OCI-LY1 (cell line): ENCODE results near the gene TNRC6A.

Source experiments
- H2AFZ ChIP-seq: fragments of 200-600 bp; sonication (generic), shearing (Covaris generic); 2 replicates; pipeline ENCODE4 v1.6.0; 2014; ENCODE audit warnings: antibody characterized with exemption, mild to moderate bottlenecking, low read length
- H3F3A ChIP-seq: fragments of 200-600 bp; sonication (generic), shearing (Covaris generic); 2 replicates; pipeline ENCODE4 v1.6.0; 2014; ENCODE audit warnings: mild to moderate bottlenecking, antibody characterized with exemption, low read length, moderate library complexity; ENCODE audit not compliant: insufficient read depth
- H3K27ac ChIP-seq: fragments of 200-600 bp; sonication (generic); 2 replicates; pipeline ENCODE4 v1.5.1; 2014; ENCODE audit warnings: low read length, mixed run types, mild to moderate bottlenecking, low read depth; ENCODE audit not compliant: poor library complexity, severe bottlenecking
- H3K27me3 ChIP-seq: fragments of 200-600 bp; sonication (generic); 2 replicates; pipeline ENCODE4 v1.6.0; 2014; ENCODE audit warnings: antibody characterized with exemption, mild to moderate bottlenecking, low read length, moderate library complexity; ENCODE audit not compliant: insufficient read depth
- H3K36me3 ChIP-seq: fragments of 200-600 bp; sonication (generic); 2 replicates; pipeline ENCODE4 v1.6.1; 2014; ENCODE audit warnings: mild to moderate bottlenecking, antibody characterized with exemption, low read length, moderate library complexity, mixed read lengths; ENCODE audit not compliant: insufficient read depth
- H3K4me1 ChIP-seq: fragments of 200-600 bp; sonication (generic); 2 replicates; pipeline ENCODE4 v1.5.1; 2014; ENCODE audit warnings: mild to moderate bottlenecking, low read length, moderate library complexity; ENCODE audit not compliant: insufficient read depth, severe bottlenecking
- H3K4me2 ChIP-seq: fragments of 200-600 bp; sonication (generic), shearing (Covaris generic); 2 replicates; pipeline ENCODE4 v1.6.1; 2014; ENCODE audit warnings: low read length
- H3K4me3 ChIP-seq: fragments of 200-600 bp; sonication (generic); 2 replicates; pipeline ENCODE4 v1.5.1; 2014; ENCODE audit warnings: low read length, low read depth, mild to moderate bottlenecking, mixed read lengths; ENCODE audit not compliant: poor library complexity, severe bottlenecking
- H3K79me2 ChIP-seq: fragments of 200-600 bp; shearing (Covaris generic); 2 replicates; pipeline ENCODE4 v1.6.1; 2016; ENCODE audit warnings: mixed run types, low read length, mixed read lengths; ENCODE audit not compliant: insufficient read depth
- H3K9ac ChIP-seq: fragments of 200-600 bp; sonication (generic), shearing (Covaris generic); 2 replicates; pipeline ENCODE4 v1.6.1; 2014; ENCODE audit warnings: mild to moderate bottlenecking, low read length, mixed read lengths
- H3K9me2 ChIP-seq: fragments of 200-600 bp; sonication (generic), shearing (Covaris generic); 2 replicates; pipeline ENCODE4 v1.6.1; 2014; ENCODE audit warnings: low read depth, mild to moderate bottlenecking, low read length, mixed read lengths
- H3K9me3 ChIP-seq: fragments of 200-600 bp; shearing (Covaris generic); 2 replicates; pipeline ENCODE4 v1.6.1; 2014; ENCODE audit warnings: low read length, mixed read lengths
- H4K20me1 ChIP-seq: fragments of 200-600 bp; sonication (generic), shearing (Covaris generic); 2 replicates; pipeline ENCODE4 v1.6.0; 2016; ENCODE audit warnings: mild to moderate bottlenecking, low read length; ENCODE audit not compliant: insufficient read depth
- EZH2 ChIP-seq: fragments of 200-600 bp; sonication (generic), shearing (Covaris generic); IDR thresholded peaks from 2 replicates; pipeline ENCODE4 v1.8.0; 2017; ENCODE audit warnings: borderline replicate concordance, mixed run types, mild to moderate bottlenecking, antibody characterized with exemption, low read length, moderate library complexity, mixed read lengths
- TF ChIP-seq, protein P1 (sequence below): fragments of 200-600 bp; sonication (generic), shearing (Covaris generic); IDR thresholded peaks from 2 replicates; pipeline ENCODE4 v1.5.1; 2017; ENCODE audit warnings: mild to moderate bottlenecking, antibody characterized with exemption, low read length, moderate library complexity, mixed read lengths

The TNRC6A gene

DNA sequence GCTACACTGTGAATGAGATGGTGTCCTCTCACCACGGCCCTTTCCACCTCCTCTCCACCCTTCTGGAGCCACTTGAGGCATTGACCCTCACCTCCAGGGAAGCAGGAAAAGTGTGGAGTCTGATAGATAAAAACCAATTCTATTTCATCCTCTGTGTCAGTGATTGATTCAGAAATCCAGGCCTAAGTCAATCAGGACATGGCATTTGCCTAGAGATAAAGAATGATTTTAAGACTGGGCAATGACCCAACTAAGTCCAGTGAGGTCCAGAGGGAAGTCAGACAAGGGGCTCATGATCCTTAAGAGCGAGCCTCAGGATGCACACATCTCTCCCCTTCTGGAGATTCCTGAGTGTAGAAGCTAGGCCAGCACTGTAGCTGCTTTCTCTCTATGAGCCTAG lies 41.1 kb upstream of the TNRC6A start:
- Histone ChIP-seq H3K9ac (no peak overlapping the region), H4K20me1 (no peaks in the 10 kb centered on the region), H3K4me2 (no peak overlapping the region), H3K4me1 (no peaks in the 10 kb centered on the region), H3K79me2 (no peaks in the 10 kb centered on the region), H3K9me2 (no peaks in the 10 kb centered on the region), H3K27ac (no peak overlapping the region), H3K36me3 (no peaks in the 10 kb centered on the region), H3K27me3 (no peaks in the 10 kb centered on the region), H3F3A (no peaks in the 10 kb centered on the region), H3K9me3 (no peaks in the 10 kb centered on the region), H2AFZ (no peak overlapping the region), H3K4me3 (no peak overlapping the region)
- TF ChIP-seq EZH2 = no peak
- TF ChIP-seq, protein P1, sequence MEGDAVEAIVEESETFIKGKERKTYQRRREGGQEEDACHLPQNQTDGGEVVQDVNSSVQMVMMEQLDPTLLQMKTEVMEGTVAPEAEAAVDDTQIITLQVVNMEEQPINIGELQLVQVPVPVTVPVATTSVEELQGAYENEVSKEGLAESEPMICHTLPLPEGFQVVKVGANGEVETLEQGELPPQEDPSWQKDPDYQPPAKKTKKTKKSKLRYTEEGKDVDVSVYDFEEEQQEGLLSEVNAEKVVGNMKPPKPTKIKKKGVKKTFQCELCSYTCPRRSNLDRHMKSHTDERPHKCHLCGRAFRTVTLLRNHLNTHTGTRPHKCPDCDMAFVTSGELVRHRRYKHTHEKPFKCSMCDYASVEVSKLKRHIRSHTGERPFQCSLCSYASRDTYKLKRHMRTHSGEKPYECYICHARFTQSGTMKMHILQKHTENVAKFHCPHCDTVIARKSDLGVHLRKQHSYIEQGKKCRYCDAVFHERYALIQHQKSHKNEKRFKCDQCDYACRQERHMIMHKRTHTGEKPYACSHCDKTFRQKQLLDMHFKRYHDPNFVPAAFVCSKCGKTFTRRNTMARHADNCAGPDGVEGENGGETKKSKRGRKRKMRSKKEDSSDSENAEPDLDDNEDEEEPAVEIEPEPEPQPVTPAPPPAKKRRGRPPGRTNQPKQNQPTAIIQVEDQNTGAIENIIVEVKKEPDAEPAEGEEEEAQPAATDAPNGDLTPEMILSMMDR = no peak

DNA sequence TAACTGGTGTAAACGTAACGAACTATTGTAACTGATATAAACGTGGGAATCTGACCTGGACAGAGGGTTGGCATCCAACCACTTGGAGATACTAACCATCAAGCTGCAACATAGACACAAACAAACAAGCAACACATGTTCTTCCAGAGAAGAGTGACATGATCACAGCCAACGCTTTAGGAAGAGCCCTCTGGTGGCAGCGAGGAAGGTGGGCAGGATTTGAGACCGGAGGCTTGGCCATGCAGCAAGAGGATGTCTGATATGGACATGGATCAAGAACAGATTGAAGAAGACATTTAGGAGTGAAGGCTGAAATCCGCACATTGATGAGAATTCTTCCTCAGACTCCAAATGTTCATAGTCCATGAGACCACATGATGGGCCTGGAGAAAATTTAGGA lies 40.3 kb upstream of the TNRC6A start:
- Histone ChIP-seq H3K4me3 (no peak overlapping the region), H3K9me3 (no peaks in the 10 kb centered on the region), H3K27ac (no peak overlapping the region), H3K79me2 (no peaks in the 10 kb centered on the region), H2AFZ (no peak overlapping the region), H3K9me2 (no peaks in the 10 kb centered on the region), H3K9ac (no peak overlapping the region), H3F3A (no peaks in the 10 kb centered on the region), H4K20me1 (no peaks in the 10 kb centered on the region), H3K27me3 (no peaks in the 10 kb centered on the region), H3K4me2 (no peak overlapping the region), H3K4me1 (no peaks in the 10 kb centered on the region), H3K36me3 (no peaks in the 10 kb centered on the region)
- TF ChIP-seq, protein P1 = peak; percentile 49; the same call in 1 of the 2 replicates
- no peak for TF ChIP-seq EZH2

DNA sequence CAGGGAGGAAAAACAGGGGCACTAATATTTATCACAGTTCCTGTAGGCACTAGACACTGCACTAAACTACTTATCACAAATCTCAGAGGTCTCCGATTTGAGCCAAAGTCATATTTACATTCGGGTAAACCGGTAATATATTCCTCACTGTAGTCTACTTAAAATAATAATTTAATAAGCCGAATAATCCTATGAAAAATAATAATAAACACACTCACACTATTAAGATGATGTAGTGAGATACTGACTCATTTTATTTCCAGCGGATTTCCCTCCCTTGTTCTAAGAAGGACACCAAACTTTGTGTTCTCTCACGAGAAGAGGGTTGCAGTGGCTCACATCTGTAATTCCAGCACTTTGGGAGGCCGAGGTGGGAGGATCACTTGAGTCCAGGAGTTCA lies 36.6 kb upstream of the TNRC6A start:
- H3F3A ChIP-seq = no peaks in the 10 kb centered on the region
- H3K9me2 ChIP-seq = no peaks in the 10 kb centered on the region
- H3K4me1 ChIP-seq = no peaks in the 10 kb centered on the region
- no peak overlapping the region for H3K4me3 ChIP-seq
- H3K9me3 ChIP-seq = no peaks in the 10 kb centered on the region
- no peak overlapping the region for H2AFZ ChIP-seq
- no peak overlapping the region for H3K27ac ChIP-seq
- no peaks in the 10 kb centered on the region for H4K20me1 ChIP-seq
- no peak for TF ChIP-seq EZH2
- TF ChIP-seq, protein P1 = no peak
- no peak overlapping the region for H3K9ac ChIP-seq
- H3K36me3 ChIP-seq = no peaks in the 10 kb centered on the region
- no peaks in the 10 kb centered on the region for H3K27me3 ChIP-seq
- H3K4me2 ChIP-seq = no peak overlapping the region
- no peaks in the 10 kb centered on the region for H3K79me2 ChIP-seq
